ENCODE data around the gene KLF17.

KLF17 gene

GRCh38 chr1:44154049-44154448 lies 35.4 kb downstream of the KLF17 start:
- no peak for DNase-seq

GRCh38 chr1:44157903-44158302 lies 39.3 kb downstream of the KLF17 start:
- DNase-seq: no peak

DNA sequence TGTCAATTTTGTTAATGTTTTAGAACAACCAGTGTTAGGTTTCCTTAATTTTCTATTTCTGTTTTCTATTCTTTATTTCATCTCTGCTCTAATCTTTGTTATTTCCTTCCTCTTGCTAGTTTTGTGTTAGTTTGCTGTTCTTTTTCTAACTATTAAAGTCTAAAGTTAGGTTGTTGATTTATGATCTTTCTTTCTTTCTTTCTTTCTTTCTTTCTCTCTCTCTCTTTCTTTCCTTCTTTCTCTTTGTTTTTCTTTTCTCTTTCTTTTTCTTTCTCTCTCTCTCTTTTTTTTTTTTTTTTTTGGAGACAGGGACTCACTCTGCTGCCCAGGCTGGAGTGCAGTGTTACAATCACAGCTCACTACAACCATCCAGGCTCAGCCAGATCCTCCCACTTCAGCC lies 40.2 kb downstream of the KLF17 start:
- DNase-seq: no peak

GRCh38 chr1:44161546-44161945 lies 42.9 kb downstream of the KLF17 start:
- no peak for DNase-seq

DNA sequence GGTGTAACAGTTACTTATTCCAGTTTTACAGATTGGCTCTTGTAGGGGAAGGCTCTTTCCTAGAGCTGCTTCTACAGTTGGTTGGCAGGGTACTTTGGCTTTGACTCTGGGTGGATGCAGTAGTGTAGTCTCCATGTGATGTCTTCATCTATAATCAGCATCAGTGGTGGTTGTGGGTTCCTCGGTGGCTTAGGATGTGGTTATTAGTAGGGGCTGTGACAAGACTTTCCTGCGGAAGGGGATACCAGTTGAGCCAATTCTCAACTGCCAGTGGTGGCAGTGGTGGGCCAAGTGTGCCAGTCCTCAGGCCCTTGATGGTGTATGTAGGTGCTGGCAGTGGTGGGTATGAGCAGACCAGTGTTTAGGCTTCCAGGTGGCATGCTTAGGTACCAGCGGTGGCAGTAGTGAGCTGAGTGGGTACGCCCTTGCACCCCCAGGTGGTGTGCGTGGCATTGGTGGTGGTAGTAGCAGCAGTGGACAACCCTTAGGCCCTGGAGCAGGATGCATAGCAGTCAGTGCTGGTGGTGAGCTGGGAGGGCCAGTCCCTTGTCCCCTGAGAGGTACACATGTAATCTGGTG lies 50.0 kb downstream of the KLF17 start:
- no peak for DNase-seq

- no peak for DNase-seq
These were observed 51.7 kb downstream of the KLF17 start for GRCh38 chr1:44170281-44170823.

GRCh38 chr1:44174630-44175029 lies 56.0 kb downstream of the KLF17 start:
- DNase-seq: no peak

Data from right kidney (tissue), 1 donor.